Smooth muscle cell (in vitro differentiated cells): Measurements from ENCODE around the gene SEMA3F. TPM values are rescaled to one million over a fixed set of nuclear protein-coding genes. Genes with fewer than 3 reads are reported as not detected.
"Not testable (repeated sequence)": the region's sequence is repeated elsewhere in the genome, so short reads cannot be mapped to it uniquely, and the experiment has no call there.

Source experiments
- DNase-seq: peaks from one replicate; lab custom pipeline; 2025; ENCODE audit not compliant: unreplicated experiment; lab: John Stamatoyannopoulos, UW
- H2AFZ ChIP-seq: fragments of 200-600 bp; sonication (generic); 2 replicates; pipeline ENCODE4 v1.6.0; 2016; ENCODE audit warnings: antibody characterized with exemption, low read depth, mild to moderate bottlenecking
- H3F3A ChIP-seq: fragments of 200-600 bp; sonication (generic); 2 replicates; pipeline ENCODE4 v1.6.0; 2017; ENCODE audit warnings: antibody characterized with exemption, low read depth
- H3K27ac ChIP-seq: fragments of 200-600 bp; sonication (generic); 2 replicates; pipeline ENCODE4 v1.5.1; 2016; ENCODE audit warnings: low read depth, mild to moderate bottlenecking
- H3K27me3 ChIP-seq: fragments of 200-600 bp; sonication (generic); 2 replicates; pipeline ENCODE4 v1.6.1; 2016; ENCODE audit warnings: low read depth, mild to moderate bottlenecking
- H3K36me3 ChIP-seq: fragments of 200-600 bp; sonication (generic); 2 replicates; pipeline ENCODE4 v1.5.1; 2016; ENCODE audit warnings: low read depth
- H3K4me1 ChIP-seq: fragments of 200-600 bp; sonication (generic); 2 replicates; pipeline ENCODE4 v1.5.1; 2016; ENCODE audit warnings: low read depth
- H3K4me2 ChIP-seq: fragments of 200-600 bp; sonication (generic); 2 replicates; pipeline ENCODE4 v1.6.0; 2016; ENCODE audit warnings: mild to moderate bottlenecking
- H3K4me3 ChIP-seq: fragments of 200-600 bp; sonication (generic); 2 replicates; pipeline ENCODE4 v1.5.1; 2016; ENCODE audit warnings: mild to moderate bottlenecking
- H3K79me2 ChIP-seq: fragments of 200-600 bp; sonication (generic); 2 replicates; pipeline ENCODE4 v1.6.0; 2016; ENCODE audit warnings: low read depth, mild to moderate bottlenecking
- H3K9ac ChIP-seq: fragments of 200-600 bp; sonication (generic); 2 replicates; pipeline ENCODE4 v1.6.0; 2016; ENCODE audit warnings: low read depth
- H3K9me3 ChIP-seq: fragments of 200-600 bp; sonication (generic); replicated peaks from 2 replicates; pipeline ENCODE4 v1.5.1; 2016; ENCODE audit warnings: low read depth
- H4K20me1 ChIP-seq: fragments of 200-600 bp; sonication (generic); 2 replicates; pipeline ENCODE4 v1.6.0; 2016; ENCODE audit warnings: low read depth
- CTCF ChIP-seq: fragments of 200-600 bp; sonication (generic); IDR thresholded peaks from 2 replicates; pipeline ENCODE4 v1.5.1; 2017; ENCODE audit warnings: borderline replicate concordance, mild to moderate bottlenecking, antibody characterized with exemption; ENCODE audit not compliant: insufficient read depth, poor library complexity, severe bottlenecking
- WGBS: methylation state at CpG from one replicate; pipeline ENCODE4 v1.1.7; 2016; ENCODE audit warnings: low lambda C conversion rate; 5-methylcytosine and 5-hydroxymethylcytosine counted together
- polyA plus RNA-seq: library from polyadenylated mRNA; unstranded; fragments of >200 nt; fragmentation: Nextera tagmentation; extraction: Ambion mirVana; gene quantifications from 2 replicates; pipeline ENCODE4 v1.2.1, GENCODE V29; 2016
- total RNA-seq: library from RNA; depleted of rRNA; stranded (reverse); fragments of >200 nt; gene quantifications from 2 replicates; pipeline ENCODE4 v1.2.3, GENCODE V29; 2014

Gene SEMA3F
- total and polyA plus RNA-seq, 2 experiments from 2014 or later: 9.2 to 16.9 TPM

GRCh38 chr3:50210510-50211367 is 55.6 kb downstream of the SEMA3F start:
- no peak for DNase-seq
- no peak overlapping the region for H2AFZ ChIP-seq
- no peaks in the 10 kb centered on the region for H4K20me1 ChIP-seq
- WGBS: 88% methylated on average over 13 of the region's 13 CpGs
- no peak overlapping the region for H3K9ac ChIP-seq
- no peaks in the 10 kb centered on the region for H3K36me3 ChIP-seq
- TF ChIP-seq CTCF: no peak
- no peaks in the 10 kb centered on the region for H3K9me3 ChIP-seq
- peaks cover 7% of the 10 kb centered on the region for H3K27me3 ChIP-seq
- no peaks in the 10 kb centered on the region for H3F3A ChIP-seq
- no peaks in the 10 kb centered on the region for H3K79me2 ChIP-seq
- peaks cover 3% of the 10 kb centered on the region for H3K4me1 ChIP-seq
- H3K27ac ChIP-seq: no peak overlapping the region
- no peak overlapping the region for H3K4me2 ChIP-seq
- H3K4me3 ChIP-seq: no peak overlapping the region

GRCh38 chr3:50211368-50211717 is 56.2 kb downstream of the SEMA3F start:
- not testable (repeated sequence) for H3K9me3 ChIP-seq, H3K4me1 ChIP-seq, H3F3A ChIP-seq, H2AFZ ChIP-seq, H3K36me3 ChIP-seq, H3K27me3 ChIP-seq, H3K27ac ChIP-seq, H3K4me2 ChIP-seq, H3K9ac ChIP-seq, H3K79me2 ChIP-seq, H3K4me3 ChIP-seq, DNase-seq, H4K20me1 ChIP-seq
- 90% methylated on average over 5 of the region's 5 CpGs for WGBS

- H3F3A ChIP-seq: no peaks in the 10 kb centered on the region
- no peak for TF ChIP-seq CTCF
- peak; percentile 11 for DNase-seq
Measured at GRCh38 chr3:50211930-50212329, 56.8 kb downstream of the SEMA3F start.

DNA sequence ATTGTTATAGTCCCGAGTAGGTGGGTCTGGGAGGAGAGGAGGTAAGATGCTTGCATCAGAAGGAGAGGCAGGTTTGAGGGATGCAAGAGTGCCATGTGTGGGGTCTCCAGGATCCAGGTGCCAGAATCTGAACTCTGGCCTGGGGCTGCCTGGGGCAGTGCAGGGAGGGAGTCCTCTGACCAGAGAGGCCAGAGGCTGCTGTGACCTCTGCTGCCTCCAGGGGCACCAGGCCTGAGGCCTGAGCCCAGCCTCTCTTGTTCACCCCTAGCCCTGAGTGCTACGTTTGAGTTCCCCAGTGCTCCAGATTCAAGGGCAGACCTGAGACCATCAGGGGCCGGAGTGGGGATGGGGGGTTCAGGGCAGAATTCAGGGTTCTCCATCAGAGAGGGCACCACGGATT is 57.4 kb downstream of the SEMA3F start:
- Histone ChIP-seq H3K27me3 (no peaks in the 10 kb centered on the region), H3K9ac (no peak overlapping the region), H4K20me1 (no peaks in the 10 kb centered on the region), H3K27ac (no peak overlapping the region), H3K4me2 (no peak overlapping the region), H3K4me3 (no peak overlapping the region), H2AFZ (no peak overlapping the region), H3F3A (no peaks in the 10 kb centered on the region), H3K4me1 (no peaks in the 10 kb centered on the region), H3K79me2 (no peaks in the 10 kb centered on the region), H3K36me3 (no peaks in the 10 kb centered on the region), H3K9me3 (no peaks in the 10 kb centered on the region)
- 91% methylated on average over 3 of the region's 4 CpGs for WGBS
- no peak for TF ChIP-seq CTCF
- DNase-seq: no peak

More at GRCh38 chr3:50211930-50212329, 56.8 kb downstream of the SEMA3F start:
- peak overlapping the region; percentile 10 for H3K4me2 ChIP-seq
- 18% methylated on average over 2 of the region's 2 CpGs for WGBS
- no peaks in the 10 kb centered on the region for H3K4me1 ChIP-seq
- no peaks in the 10 kb centered on the region for H3K79me2 ChIP-seq
- no peaks in the 10 kb centered on the region for H3K27me3 ChIP-seq
- H3K36me3 ChIP-seq: no peaks in the 10 kb centered on the region
- H3K27ac ChIP-seq: no peak overlapping the region
- no peak overlapping the region for H3K9ac ChIP-seq
- no peaks in the 10 kb centered on the region for H3K9me3 ChIP-seq
- H2AFZ ChIP-seq: no peak overlapping the region
- no peak overlapping the region for H3K4me3 ChIP-seq
- no peaks in the 10 kb centered on the region for H4K20me1 ChIP-seq
